DND-41 (cell line): Measurements from ENCODE around the gene IL1R2.
"Not testable (repeated sequence)": the region's sequence is repeated elsewhere in the genome, so short reads cannot be mapped to it uniquely, and the experiment has no call there.

Experiments
- EZH2 ChIP-seq: IDR thresholded peaks from 3 replicates; pipeline ENCODE4 v1.6.1; 2012; ENCODE audit warnings: borderline replicate concordance, low read depth, mild to moderate bottlenecking, moderate library complexity, low read length, inconsistent platforms; ENCODE audit not compliant: severe bottlenecking
- TF ChIP-seq, protein P1 (sequence below): IDR thresholded peaks from 2 replicates; pipeline ENCODE4 v1.5.1; 2012; ENCODE audit warnings: borderline replicate concordance, low read length, moderate library complexity, mild to moderate bottlenecking; ENCODE audit not compliant: poor library complexity, severe bottlenecking; ENCODE audit errors: extremely low read depth

DNA sequence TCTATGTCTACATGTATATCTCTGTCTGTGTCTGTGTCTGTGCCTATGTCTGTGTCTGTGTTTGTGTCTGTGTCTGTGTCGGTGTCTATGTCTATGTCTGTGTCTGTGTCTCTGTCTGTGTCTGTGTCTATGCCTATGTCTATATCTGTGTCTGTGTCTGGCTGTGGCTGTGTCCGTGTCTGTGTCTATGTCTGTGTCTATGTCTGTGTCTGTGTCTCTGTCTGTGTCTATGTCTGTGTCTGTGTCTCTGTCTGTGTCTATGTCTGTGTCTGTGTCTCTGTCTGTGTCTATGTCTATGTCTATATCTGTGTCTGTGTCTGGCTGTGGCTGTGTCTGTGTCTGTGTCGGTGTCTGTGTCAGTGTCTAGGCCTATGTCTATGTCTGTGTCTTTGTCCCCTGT, 11.1 kb downstream of the IL1R2 start:
- TF ChIP-seq EZH2: not testable (repeated sequence)
- TF ChIP-seq, protein P1, sequence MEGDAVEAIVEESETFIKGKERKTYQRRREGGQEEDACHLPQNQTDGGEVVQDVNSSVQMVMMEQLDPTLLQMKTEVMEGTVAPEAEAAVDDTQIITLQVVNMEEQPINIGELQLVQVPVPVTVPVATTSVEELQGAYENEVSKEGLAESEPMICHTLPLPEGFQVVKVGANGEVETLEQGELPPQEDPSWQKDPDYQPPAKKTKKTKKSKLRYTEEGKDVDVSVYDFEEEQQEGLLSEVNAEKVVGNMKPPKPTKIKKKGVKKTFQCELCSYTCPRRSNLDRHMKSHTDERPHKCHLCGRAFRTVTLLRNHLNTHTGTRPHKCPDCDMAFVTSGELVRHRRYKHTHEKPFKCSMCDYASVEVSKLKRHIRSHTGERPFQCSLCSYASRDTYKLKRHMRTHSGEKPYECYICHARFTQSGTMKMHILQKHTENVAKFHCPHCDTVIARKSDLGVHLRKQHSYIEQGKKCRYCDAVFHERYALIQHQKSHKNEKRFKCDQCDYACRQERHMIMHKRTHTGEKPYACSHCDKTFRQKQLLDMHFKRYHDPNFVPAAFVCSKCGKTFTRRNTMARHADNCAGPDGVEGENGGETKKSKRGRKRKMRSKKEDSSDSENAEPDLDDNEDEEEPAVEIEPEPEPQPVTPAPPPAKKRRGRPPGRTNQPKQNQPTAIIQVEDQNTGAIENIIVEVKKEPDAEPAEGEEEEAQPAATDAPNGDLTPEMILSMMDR: not testable (repeated sequence)
